NT2/D1 (cell line): Measurements from ENCODE around the gene POLD4.

ENCODE experiments used
- SUZ12 ChIP-seq: IDR thresholded peaks from 2 replicates; pipeline ENCODE4 v1.6.1; 2011; ENCODE audit not compliant: insufficient read length, insufficient read depth; ENCODE audit errors: extremely low read depth
- YY1 ChIP-seq: IDR thresholded peaks from 2 replicates; pipeline ENCODE4 v1.6.1; 2011; ENCODE audit not compliant: insufficient read length, insufficient read depth
- ZNF274 ChIP-seq: IDR thresholded peaks from 2 replicates; pipeline ENCODE4 v1.6.1; 2011; ENCODE audit warnings: mild to moderate bottlenecking, low read depth, low read length

DNA sequence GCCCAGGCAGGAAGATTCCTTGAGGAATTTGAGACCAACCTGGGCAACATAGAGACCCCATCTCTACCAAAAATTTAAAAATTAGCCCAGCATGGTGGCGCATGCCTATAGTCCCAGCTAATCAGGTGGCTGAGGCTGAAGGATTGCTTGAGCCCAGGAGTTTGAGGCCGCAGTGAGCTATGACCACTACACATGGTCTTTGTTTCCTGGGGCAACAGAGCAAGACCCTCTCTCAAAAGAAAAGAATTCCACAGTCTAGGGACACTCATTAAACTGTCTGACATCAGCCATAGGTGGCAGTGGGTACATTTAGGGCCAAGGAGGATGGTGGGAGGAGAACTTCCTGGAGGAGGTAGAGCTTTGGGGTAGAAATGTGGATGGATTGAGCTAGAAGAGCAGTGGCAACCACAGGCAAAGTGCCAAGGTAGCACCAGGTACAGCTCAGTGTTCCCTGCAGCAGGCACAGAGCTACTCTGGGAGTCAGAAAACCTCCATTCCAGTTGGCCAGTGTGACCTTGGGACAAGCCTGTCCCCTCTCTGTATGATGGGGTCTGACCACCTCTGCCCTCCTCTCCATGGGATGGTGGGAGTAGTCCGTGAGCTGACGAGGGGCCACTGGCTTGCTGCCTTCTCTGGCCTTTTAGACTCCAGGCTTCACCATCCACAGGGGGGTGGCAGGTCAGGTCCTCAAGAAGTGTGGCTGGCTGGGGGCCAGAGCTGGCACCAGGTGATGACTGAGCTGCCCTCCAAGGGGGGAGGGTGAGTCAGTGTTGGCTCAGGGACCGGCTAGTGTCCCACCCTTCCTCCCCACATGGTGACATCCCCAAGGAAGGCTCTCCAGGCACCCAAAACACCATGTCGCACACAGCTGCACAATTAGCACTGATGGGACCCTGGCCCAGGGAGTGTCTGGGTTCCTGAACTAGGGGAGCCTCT lies 23.8 kb upstream of the POLD4 start:
- TF ChIP-seq ZNF274 (no peak), YY1 (no peak), SUZ12 (no peak)
